EL (cell line): ENCODE data around the gene IQCF6.
"Not testable (repeated sequence)": the region's sequence is repeated elsewhere in the genome, so short reads cannot be mapped to it uniquely, and the experiment has no call there.

Experiments used
- DNase-seq: peaks from one replicate; pipeline ENCODE4 v3.0.0-alpha.2; 2016

IQCF6 gene

GRCh38 chr3:51779137-51779536 is at the start of gene IQCF6:
IQCF6 (minus strand) TSS chr3:51779237; CDS start chr3:51779224, 13 bp downstream.
- DNase-seq, result no peak

DNA sequence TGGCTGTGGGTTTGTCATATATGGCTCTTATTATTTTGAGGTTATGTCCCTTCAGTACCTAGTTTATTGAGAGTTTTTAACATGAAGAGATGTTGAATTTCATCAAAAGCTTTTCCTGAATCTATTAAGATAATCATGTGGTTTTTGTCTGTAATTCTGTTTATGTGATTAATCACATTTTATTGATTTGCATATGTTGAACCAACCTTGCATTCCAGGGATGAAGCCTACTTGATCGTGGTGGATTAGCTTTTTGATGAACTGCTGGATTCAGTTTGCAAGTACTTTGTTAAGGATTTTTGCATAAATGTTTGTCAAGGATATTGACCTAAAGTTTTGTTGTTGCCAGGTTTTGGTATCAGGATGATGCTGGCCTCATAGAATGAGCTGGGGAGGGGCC is 49.3 kb upstream of the IQCF6 start:
- no peak for DNase-seq

GRCh38 chr3:51819709-51820406 is 40.8 kb upstream of the IQCF6 start:
- DNase-seq, result peak; percentile 5

GRCh38 chr3:51819151-51819550 is 40.1 kb upstream of the IQCF6 start:
- DNase-seq, result no peak

DNA sequence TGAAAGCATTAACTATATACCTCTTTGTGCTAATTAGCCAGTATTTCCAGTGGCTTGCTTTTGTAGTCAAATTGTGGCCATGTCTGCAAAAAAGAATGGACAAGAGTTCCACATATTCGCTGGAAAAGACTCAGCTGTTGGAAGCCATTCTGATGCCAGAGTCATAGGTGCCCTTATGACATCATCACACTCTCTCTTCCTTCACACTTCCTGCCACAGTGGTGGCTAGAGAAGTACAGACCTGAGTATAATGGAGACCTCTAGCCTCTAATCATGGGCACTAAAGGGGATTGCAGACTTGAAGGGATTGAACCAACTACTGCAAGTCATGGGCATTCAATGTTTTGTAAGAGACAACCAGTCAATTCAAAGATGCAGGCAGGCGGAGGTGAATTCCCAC is 38.3 kb upstream of the IQCF6 start:
- DNase-seq, result no peak

GRCh38 chr3:51816723-51817122 is 37.7 kb upstream of the IQCF6 start:
- no peak for DNase-seq

GRCh38 chr3:51815614-51816013 is 36.6 kb upstream of the IQCF6 start:
- DNase-seq, result no peak

DNA sequence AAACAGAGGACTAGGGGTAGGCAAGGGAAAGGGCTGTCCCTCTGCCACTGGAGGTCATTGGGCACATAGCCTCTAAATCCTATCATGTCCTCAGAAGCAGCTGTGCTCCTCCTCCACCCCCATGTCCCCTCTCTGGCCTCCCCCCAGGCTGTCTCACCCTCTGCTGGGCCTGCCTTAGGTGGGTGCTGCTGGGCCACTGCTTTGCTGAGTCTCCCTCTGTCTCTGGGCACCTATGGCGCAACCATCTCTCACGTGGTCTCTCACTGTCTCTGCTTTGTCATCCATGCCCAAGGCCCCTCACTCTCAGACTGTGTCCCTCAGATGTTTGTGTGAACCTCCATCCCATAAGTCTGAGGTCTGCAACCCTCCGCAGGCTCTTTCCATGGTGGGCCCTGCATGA is 35.0 kb upstream of the IQCF6 start:
- DNase-seq, result no peak

- DNase-seq, result no peak
Measured at GRCh38 chr3:51813539-51813938, 34.5 kb upstream of the IQCF6 start.

GRCh38 chr3:51808934-51809333 is 29.9 kb upstream of the IQCF6 start:
- DNase-seq, result no peak

DNA sequence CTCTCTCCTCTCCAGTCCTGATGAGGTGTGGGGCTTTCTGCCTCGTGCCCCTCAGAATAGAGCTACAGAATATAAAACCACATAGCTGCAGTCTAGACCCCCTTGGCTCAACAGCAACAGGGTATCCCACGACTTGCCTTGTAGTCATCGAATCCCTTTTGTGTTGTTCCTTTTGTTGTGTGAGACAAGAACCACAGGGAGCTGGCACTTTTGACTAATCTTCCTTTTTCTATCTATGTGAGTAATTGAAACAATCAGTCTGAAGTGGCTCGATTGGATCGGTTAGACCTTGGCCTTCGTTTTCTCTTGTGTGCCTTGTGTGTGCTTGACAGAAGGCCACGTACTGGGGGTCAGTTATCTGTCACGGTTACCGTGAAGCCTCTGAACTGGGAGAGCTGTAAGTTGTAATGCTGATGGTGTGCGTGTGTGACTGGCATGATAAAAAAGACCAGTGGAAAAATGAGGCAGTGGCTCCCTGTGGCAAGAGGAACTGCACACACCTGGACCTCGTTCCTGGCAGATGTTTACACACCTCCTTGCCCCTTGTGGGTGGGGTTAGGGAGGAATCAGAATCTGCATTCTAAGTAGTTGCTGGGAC is 23.2 kb upstream of the IQCF6 start:
- DNase-seq, result no peak

- no peak for DNase-seq
Measured at GRCh38 chr3:51800750-51801125, 21.7 kb upstream of the IQCF6 start.

DNA sequence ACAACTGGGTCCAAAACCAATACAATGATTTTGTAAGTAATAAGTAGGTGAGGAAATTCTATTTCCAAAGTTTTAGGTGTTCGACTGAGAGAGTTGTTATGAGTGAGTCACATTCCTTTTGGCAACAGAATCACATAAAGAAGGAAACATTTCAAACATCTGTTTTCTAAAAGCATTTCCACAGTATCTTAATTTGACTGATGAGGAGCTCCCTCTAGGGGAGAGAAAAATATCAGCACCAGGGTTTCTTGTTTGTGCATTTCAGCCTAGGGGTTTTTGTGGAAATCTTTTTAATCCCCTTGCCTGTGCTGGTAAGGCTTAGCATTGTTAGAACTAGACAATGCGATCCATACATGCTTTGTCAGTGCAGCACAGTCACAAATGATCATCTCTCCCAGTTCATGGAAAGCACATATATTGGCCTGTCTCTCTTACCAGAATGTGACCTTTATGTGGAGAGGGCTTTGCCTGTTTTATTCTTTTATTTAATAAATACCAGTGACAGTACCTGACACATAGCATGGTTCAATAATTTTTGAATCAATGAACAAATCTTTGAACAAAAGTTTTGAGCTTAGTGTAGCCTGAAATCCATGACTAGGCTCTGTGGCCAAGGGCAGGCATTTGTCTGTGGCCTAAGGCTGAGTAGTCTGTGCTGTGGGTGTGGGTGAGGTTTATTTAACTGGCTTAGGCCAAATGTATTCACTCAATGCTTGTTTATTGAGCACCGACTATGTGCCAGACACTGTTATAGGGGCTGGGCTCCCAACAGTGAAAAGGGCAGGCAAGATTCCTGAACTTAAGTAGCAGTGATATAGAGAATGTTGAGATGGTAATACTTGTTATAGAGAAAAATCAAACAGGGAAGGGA is 21.1 kb upstream of the IQCF6 start:
- peak; percentile 66 for DNase-seq

- DNase-seq, result no peak
Measured at GRCh38 chr3:51798411-51798963, 19.4 kb upstream of the IQCF6 start.

- DNase-seq, result no peak
Measured at GRCh38 chr3:51796854-51797253, 17.8 kb upstream of the IQCF6 start.

GRCh38 chr3:51794206-51794605 is 15.2 kb upstream of the IQCF6 start:
- DNase-seq, result no peak

- DNase-seq, result no peak
Measured at GRCh38 chr3:51792206-51792605, 13.2 kb upstream of the IQCF6 start.

- no peak for DNase-seq
Measured at GRCh38 chr3:51789437-51789836, 10.4 kb upstream of the IQCF6 start.

- not testable (repeated sequence) for DNase-seq
Measured at GRCh38 chr3:51787576-51787975, 8.5 kb upstream of the IQCF6 start.

DNA sequence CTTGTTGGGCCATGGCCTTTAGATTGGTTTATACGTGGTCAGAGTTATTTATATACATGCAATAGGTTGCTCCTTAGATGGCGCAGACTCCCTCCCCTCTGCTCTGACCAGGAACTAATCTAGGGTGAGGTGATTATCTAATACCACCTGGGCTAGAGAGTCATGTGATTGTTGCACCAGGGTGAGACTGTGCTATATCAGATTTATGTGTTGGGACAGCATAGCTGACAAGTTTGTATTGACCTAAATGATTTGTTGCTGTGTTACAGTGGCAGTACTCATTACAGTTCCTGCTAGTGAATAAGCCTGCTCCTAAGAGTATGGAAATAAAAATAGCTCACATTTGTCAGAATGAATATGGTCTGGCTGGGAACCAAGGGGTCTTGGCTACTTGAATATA is 7.2 kb upstream of the IQCF6 start:
- no peak for DNase-seq

GRCh38 chr3:51778554-51778953 is 483 bp downstream of the IQCF6 start:
- DNase-seq, result no peak

DNA sequence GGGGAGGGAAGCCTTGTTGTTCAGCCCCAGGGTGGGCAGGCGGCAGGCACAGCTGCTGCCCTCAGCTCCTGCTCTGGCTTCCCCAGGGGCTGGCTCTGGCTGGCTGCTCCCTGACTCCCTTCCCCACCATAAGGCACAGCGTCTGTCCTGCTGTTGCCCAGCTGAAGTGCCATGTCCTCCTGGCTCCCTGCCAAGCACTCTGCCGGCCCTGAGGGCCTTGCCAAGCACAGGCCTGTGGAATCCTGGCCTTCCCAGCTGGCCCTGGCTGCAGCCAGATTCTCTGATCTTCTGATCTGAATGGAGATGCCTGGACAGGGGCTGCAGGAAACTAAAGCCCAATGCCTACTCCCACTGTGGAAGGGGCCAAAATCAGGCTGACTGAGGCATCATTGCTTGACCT is 1.1 kb downstream of the IQCF6 start:
- DNase-seq, result no peak

- DNase-seq, result no peak
Measured at GRCh38 chr3:51773529-51774056, 5.4 kb downstream of the IQCF6 start.
